ENCODE data around the gene RPRD1B. TPM values are rescaled to one million over a fixed set of nuclear protein-coding genes. Genes with fewer than 3 reads are reported as not detected.

The RPRD1B gene
- polyA plus RNA-seq, 3 donors: 3.6 to 12.3 (median 4.7) TPM

DNA sequence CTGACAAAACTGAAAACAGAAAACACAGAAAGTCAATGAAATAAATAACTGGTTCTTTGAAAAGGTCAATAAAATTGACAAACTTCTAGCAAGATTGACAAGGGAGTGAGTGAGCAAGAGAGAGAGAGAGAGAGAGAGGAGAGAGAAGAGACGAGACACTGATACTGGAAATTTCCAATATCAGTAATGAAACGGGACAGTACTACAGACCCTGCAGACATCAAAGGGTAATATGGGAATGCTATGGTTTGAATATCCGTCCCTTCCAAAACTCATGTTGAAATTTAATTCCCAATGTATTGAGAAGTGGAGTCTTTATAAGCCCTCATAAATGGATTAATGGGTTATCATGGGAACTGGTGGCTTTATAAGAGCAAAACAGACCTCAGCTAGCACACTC is 4.1 kb upstream of the RPRD1B start:
- H3K4me2 ChIP-seq (replicated peaks; ENCODE audit: extremely low read depth, low read length, poor library complexity, severe bottlenecking): no peak overlapping the region
- peaks cover 37% of the 10 kb centered on the region for H3K4me1 Mint-ChIP-seq
- H3K27me3 ChIP-seq (ENCODE audit: control insufficient read depth in 2 of 2, insufficient read depth in 2 of 2, low read length in 2 of 2): no peaks in the 10 kb centered on the region
- peaks cover 0 to 12% of the 10 kb centered on the region in 2 donors for H3K36me3 ChIP-seq (replicated peaks in 1 of 2; ENCODE audit: control insufficient read depth in 1 of 2, insufficient read depth in 2 of 2, low read length in 2 of 2)
- H2AFZ ChIP-seq (ENCODE audit: insufficient read depth, low read depth, low read length, poor library complexity, severe bottlenecking): no peak overlapping the region
- intact Hi-C loops (cut with micrococcal nuclease): no loop called here
- no peak overlapping the region for H3K4me3 Mint-ChIP-seq
- H3K4me1 ChIP-seq (ENCODE audit: control insufficient read depth in 1 of 2, insufficient read depth in 2 of 2, low read length in 2 of 2): peaks cover 15 to 23% of the 10 kb centered on the region in 2 donors
- DNase-seq: no peak
- no peak overlapping the region for H3K27ac Mint-ChIP-seq
- TF ChIP-seq, protein P1, sequence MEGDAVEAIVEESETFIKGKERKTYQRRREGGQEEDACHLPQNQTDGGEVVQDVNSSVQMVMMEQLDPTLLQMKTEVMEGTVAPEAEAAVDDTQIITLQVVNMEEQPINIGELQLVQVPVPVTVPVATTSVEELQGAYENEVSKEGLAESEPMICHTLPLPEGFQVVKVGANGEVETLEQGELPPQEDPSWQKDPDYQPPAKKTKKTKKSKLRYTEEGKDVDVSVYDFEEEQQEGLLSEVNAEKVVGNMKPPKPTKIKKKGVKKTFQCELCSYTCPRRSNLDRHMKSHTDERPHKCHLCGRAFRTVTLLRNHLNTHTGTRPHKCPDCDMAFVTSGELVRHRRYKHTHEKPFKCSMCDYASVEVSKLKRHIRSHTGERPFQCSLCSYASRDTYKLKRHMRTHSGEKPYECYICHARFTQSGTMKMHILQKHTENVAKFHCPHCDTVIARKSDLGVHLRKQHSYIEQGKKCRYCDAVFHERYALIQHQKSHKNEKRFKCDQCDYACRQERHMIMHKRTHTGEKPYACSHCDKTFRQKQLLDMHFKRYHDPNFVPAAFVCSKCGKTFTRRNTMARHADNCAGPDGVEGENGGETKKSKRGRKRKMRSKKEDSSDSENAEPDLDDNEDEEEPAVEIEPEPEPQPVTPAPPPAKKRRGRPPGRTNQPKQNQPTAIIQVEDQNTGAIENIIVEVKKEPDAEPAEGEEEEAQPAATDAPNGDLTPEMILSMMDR (IDR thresholded peaks at IDR 0.05): no peak
- H3K9me3 ChIP-seq (replicated peaks in 1 of 2; ENCODE audit: control insufficient read depth in 1 of 2, insufficient read depth in 1 of 2, low read length in 2 of 2): no peaks in the 10 kb centered on the region
- H3K36me3 Mint-ChIP-seq: peaks cover 14 to 20% of the 10 kb centered on the region in 2 donors
- H4K20me1 ChIP-seq (ENCODE audit: insufficient read depth, low read length): no peaks in the 10 kb centered on the region
- H3K4me3 ChIP-seq (replicated peaks in 1 of 3; ENCODE audit: low read depth in 2 of 3, low read length in 3 of 3): no peak overlapping the region
- no peak overlapping the region for H3K9ac ChIP-seq (ENCODE audit: insufficient read depth, low read length, poor library complexity, severe bottlenecking)
- peaks cover 0 to 1% (median 0%) of the 10 kb centered on the region in 3 donors for H3K27me3 Mint-ChIP-seq (ENCODE audit: low read depth in 3 of 3)
- no peak overlapping the region for H3K27ac ChIP-seq (ENCODE audit: low read depth in 1 of 2, low read length in 2 of 2)
- 50% methylated on average over 1 of the region's 3 CpGs for WGBS (ENCODE audit: insufficient coverage)
- H3K79me2 ChIP-seq (ENCODE audit: insufficient read depth, low read length): peaks cover 98% of the 10 kb centered on the region
- H3K9me3 Mint-ChIP-seq: no peaks in the 10 kb centered on the region

DNA sequence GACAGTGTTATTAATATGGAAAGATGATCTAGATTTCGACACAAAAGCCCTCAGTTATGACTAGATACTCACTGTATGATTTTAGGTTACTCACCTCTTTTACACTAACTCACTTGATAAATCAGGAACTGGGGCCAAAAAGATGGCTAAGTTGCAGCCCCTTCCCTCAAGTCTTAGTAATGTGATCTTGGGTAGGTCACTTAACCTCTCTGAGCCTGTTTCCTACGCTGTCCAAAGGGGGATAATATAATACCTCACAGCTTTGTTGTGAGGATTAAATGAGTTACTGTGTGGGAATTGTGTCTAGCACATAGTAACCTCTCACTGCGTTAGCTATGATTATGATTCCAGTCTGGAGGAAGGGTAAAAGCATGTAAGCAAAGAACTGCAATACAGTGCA is 1.6 kb upstream of the RPRD1B start:
- peak overlapping the region; percentile 86 for H3K4me2 ChIP-seq (replicated peaks; ENCODE audit: extremely low read depth, low read length, poor library complexity, severe bottlenecking)
- peak overlapping the region in 5 of 7 donors; percentile 16 to 100 (median 84) for H3K27ac Mint-ChIP-seq
- H3K79me2 ChIP-seq (ENCODE audit: insufficient read depth, low read length): peaks cover 98% of the 10 kb centered on the region
- no peaks in the 10 kb centered on the region for H3K27me3 ChIP-seq (ENCODE audit: control insufficient read depth in 2 of 2, insufficient read depth in 2 of 2, low read length in 2 of 2)
- intact Hi-C loops (cut with micrococcal nuclease): loop anchor here (5.0 to 10.0 kb wide), 2 partner anchors 403 to 415 kb away; partner anchors contain the start of gene SNHG17 (in 1 of the 2)
- H3K9ac ChIP-seq (ENCODE audit: insufficient read depth, low read length, poor library complexity, severe bottlenecking): no peak overlapping the region
- peaks cover 0 to 1% (median 0%) of the 10 kb centered on the region in 3 donors for H3K27me3 Mint-ChIP-seq (ENCODE audit: low read depth in 3 of 3)
- H3K4me1 ChIP-seq (ENCODE audit: control insufficient read depth in 1 of 2, insufficient read depth in 2 of 2, low read length in 2 of 2): peaks cover 30 to 41% of the 10 kb centered on the region in 2 donors
- H3K9me3 Mint-ChIP-seq: no peaks in the 10 kb centered on the region
- peak in 1 of 3 donors; percentile 14 for DNase-seq
- TF ChIP-seq, protein P1 (IDR thresholded peaks at IDR 0.05): no peak
- H2AFZ ChIP-seq (ENCODE audit: insufficient read depth, low read depth, low read length, poor library complexity, severe bottlenecking): peak overlapping the region; percentile 90
- peaks cover 11 to 20% of the 10 kb centered on the region in 2 donors for H3K36me3 Mint-ChIP-seq
- H3K4me3 ChIP-seq (replicated peaks in 1 of 3; ENCODE audit: low read depth in 2 of 3, low read length in 3 of 3): peak overlapping the region in 1 of 3 experiments; percentile 93
- peak overlapping the region in 1 of 2 donors; percentile 99 for H3K27ac ChIP-seq (ENCODE audit: low read depth in 1 of 2, low read length in 2 of 2)
- peaks cover 2 to 22% of the 10 kb centered on the region in 2 donors for H3K36me3 ChIP-seq (replicated peaks in 1 of 2; ENCODE audit: control insufficient read depth in 1 of 2, insufficient read depth in 2 of 2, low read length in 2 of 2)
- H3K4me3 Mint-ChIP-seq: no peak overlapping the region
- peaks cover 51% of the 10 kb centered on the region for H3K4me1 Mint-ChIP-seq
- 100% methylated on average over 1 of the region's 3 CpGs for WGBS (ENCODE audit: insufficient coverage)
- H3K9me3 ChIP-seq (replicated peaks in 1 of 2; ENCODE audit: control insufficient read depth in 1 of 2, insufficient read depth in 1 of 2, low read length in 2 of 2): no peaks in the 10 kb centered on the region
- no peaks in the 10 kb centered on the region for H4K20me1 ChIP-seq (ENCODE audit: insufficient read depth, low read length)
